Endothelial cell of umbilical vein (primary cell): ENCODE results near the gene MROH2A.

Source experiments
- JUN ChIP-seq: IDR thresholded peaks from 2 replicates; pipeline ENCODE4 v1.6.1; 2011; ENCODE audit warnings: borderline replicate concordance, low read depth; ENCODE audit not compliant: insufficient read length, insufficient read depth
- POLR2A ChIP-seq: IDR thresholded peaks from 2 replicates; pipeline ENCODE4 v1.6.1; 2012; ENCODE audit warnings: low read depth, mild to moderate bottlenecking, control low read depth, low read length
- POLR2AphosphoS5 ChIP-seq: IDR thresholded peaks from 2 replicates; pipeline ENCODE4 v1.6.1; 2012; ENCODE audit warnings: low read depth, mild to moderate bottlenecking, control low read depth, low read length, moderate library complexity; ENCODE audit not compliant: insufficient read depth
- TF ChIP-seq, protein P1 (sequence below), 2 donors: IDR thresholded peaks; 1 replicate in 1 of 2; 2 replicates in 1 of 2; pipeline ENCODE4 v1.5.1; 2011; ENCODE audit warnings: low read length in 2 of 2, mild to moderate bottlenecking in 2 of 2, moderate library complexity in 2 of 2, control low read depth in 1 of 2, inconsistent platforms in 1 of 2, low read depth in 1 of 2; ENCODE audit not compliant: insufficient read depth in 1 of 2; ENCODE audit errors: extremely low read depth in 1 of 2

DNA sequence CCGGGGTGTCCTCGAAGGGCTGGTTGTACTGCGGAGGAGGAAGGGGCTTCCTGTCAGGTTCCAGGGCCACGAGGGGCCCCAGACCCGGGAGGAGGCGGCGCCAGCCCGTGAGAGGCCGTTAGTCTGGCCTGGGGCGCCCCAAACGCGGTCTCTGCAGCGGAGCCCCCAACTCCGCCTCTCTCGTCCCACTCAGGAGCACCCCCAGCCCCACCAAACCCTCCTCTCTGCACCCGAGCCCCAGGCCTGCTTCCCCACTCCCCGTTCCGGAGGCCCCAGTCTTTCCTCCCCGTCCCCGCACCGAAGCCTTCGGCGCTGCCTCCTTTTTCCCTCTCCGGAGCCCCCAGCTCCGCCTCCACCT, 75.7 kb downstream of the MROH2A start:
- TF ChIP-seq, protein P1, sequence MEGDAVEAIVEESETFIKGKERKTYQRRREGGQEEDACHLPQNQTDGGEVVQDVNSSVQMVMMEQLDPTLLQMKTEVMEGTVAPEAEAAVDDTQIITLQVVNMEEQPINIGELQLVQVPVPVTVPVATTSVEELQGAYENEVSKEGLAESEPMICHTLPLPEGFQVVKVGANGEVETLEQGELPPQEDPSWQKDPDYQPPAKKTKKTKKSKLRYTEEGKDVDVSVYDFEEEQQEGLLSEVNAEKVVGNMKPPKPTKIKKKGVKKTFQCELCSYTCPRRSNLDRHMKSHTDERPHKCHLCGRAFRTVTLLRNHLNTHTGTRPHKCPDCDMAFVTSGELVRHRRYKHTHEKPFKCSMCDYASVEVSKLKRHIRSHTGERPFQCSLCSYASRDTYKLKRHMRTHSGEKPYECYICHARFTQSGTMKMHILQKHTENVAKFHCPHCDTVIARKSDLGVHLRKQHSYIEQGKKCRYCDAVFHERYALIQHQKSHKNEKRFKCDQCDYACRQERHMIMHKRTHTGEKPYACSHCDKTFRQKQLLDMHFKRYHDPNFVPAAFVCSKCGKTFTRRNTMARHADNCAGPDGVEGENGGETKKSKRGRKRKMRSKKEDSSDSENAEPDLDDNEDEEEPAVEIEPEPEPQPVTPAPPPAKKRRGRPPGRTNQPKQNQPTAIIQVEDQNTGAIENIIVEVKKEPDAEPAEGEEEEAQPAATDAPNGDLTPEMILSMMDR (IDR thresholded peaks at IDR 0.05; ENCODE audit: extremely low read depth in 1 of 2, insufficient read depth in 1 of 2, low read depth in 1 of 2, low read length in 2 of 2) = no peak
- no peak for TF ChIP-seq POLR2AphosphoS5
- TF ChIP-seq JUN = no peak
- no peak for TF ChIP-seq POLR2A
